HG02973 (cell line): ENCODE data around the gene ENO2.

Experiments used
- ATAC-seq: cut with Tn5 transposase; IDR thresholded peaks from one replicate; pipeline ENCODE4 v1.9.1; 2021; ENCODE audit warnings: moderate library complexity; ENCODE audit not compliant: unreplicated experiment

ENO2 gene

GRCh38 chr12:6929466-6930452 is 15.4 kb downstream of the ENO2 start:
- ATAC-seq, result no peak

- ATAC-seq, result no peak
These were observed 18.4 kb downstream of the ENO2 start for GRCh38 chr12:6932766-6933165.

- ATAC-seq, result no peak
These were observed 19.7 kb downstream of the ENO2 start for GRCh38 chr12:6934110-6934509.

GRCh38 chr12:6935371-6936193 is 21.2 kb downstream of the ENO2 start:
- no peak for ATAC-seq

GRCh38 chr12:6936194-6936635 is 21.8 kb downstream of the ENO2 start:
- ATAC-seq, result no peak

GRCh38 chr12:6936636-6937480 is 22.5 kb downstream of the ENO2 start:
- no peak for ATAC-seq

- ATAC-seq, result peak; percentile 78
These were observed 23.3 kb downstream of the ENO2 start for GRCh38 chr12:6937481-6938352.

GRCh38 chr12:6938353-6939190 is 24.2 kb downstream of the ENO2 start:
- no peak for ATAC-seq

GRCh38 chr12:6939191-6939540 is 24.8 kb downstream of the ENO2 start:
- ATAC-seq, result no peak

GRCh38 chr12:6941267-6941666 is 26.9 kb downstream of the ENO2 start:
- no peak for ATAC-seq

GRCh38 chr12:6941782-6942181 is 27.4 kb downstream of the ENO2 start:
- ATAC-seq, result no peak

- no peak for ATAC-seq
These were observed 27.9 kb downstream of the ENO2 start for GRCh38 chr12:6942331-6942665.

GRCh38 chr12:6943389-6943721 is 29.0 kb downstream of the ENO2 start:
- peak; percentile 31 for ATAC-seq

GRCh38 chr12:6943722-6944380 is 29.5 kb downstream of the ENO2 start, which contains the start of the genes C12orf57 and RNU7-1:
Gene C12orf57 (plus strand): TSS chr12:6944022. CDS start chr12:6944122, 100 bp downstream.
Gene RNU7-1 (plus strand): TSS chr12:6943816.
- peak; percentile 28 for ATAC-seq

- ATAC-seq, result peak; percentile 36
These were observed 30.2 kb downstream of the ENO2 start for GRCh38 chr12:6944381-6945186.

GRCh38 chr12:6945613-6946012 is 31.2 kb downstream of the ENO2 start:
- ATAC-seq, result no peak

GRCh38 chr12:6946033-6946919 is 31.9 kb downstream of the ENO2 start:
- no peak for ATAC-seq
